NCI-H2171 treated with DMSO at 0.1 percent for 48 hours (cell line): ENCODE measurements around the gene TAF1L.
"Not testable (repeated sequence)": the region's sequence is repeated elsewhere in the genome, so short reads cannot be mapped to it uniquely, and the experiment has no call there.

Experiments used
- DNase-seq: peaks from one replicate; lab custom pipeline; 2025; lab: John Stamatoyannopoulos, UW

The TAF1L gene, protein sequence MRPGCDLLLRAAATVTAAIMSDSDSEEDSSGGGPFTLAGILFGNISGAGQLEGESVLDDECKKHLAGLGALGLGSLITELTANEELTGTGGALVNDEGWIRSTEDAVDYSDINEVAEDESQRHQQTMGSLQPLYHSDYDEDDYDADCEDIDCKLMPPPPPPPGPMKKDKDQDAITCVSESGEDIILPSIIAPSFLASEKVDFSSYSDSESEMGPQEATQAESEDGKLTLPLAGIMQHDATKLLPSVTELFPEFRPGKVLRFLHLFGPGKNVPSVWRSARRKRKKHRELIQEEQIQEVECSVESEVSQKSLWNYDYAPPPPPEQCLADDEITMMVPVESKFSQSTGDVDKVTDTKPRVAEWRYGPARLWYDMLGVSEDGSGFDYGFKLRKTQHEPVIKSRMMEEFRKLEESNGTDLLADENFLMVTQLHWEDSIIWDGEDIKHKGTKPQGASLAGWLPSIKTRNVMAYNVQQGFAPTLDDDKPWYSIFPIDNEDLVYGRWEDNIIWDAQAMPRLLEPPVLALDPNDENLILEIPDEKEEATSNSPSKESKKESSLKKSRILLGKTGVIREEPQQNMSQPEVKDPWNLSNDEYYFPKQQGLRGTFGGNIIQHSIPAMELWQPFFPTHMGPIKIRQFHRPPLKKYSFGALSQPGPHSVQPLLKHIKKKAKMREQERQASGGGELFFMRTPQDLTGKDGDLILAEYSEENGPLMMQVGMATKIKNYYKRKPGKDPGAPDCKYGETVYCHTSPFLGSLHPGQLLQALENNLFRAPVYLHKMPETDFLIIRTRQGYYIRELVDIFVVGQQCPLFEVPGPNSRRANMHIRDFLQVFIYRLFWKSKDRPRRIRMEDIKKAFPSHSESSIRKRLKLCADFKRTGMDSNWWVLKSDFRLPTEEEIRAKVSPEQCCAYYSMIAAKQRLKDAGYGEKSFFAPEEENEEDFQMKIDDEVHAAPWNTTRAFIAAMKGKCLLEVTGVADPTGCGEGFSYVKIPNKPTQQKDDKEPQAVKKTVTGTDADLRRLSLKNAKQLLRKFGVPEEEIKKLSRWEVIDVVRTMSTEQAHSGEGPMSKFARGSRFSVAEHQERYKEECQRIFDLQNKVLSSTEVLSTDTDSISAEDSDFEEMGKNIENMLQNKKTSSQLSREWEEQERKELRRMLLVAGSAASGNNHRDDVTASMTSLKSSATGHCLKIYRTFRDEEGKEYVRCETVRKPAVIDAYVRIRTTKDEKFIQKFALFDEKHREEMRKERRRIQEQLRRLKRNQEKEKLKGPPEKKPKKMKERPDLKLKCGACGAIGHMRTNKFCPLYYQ (N-terminal part only)

DNA sequence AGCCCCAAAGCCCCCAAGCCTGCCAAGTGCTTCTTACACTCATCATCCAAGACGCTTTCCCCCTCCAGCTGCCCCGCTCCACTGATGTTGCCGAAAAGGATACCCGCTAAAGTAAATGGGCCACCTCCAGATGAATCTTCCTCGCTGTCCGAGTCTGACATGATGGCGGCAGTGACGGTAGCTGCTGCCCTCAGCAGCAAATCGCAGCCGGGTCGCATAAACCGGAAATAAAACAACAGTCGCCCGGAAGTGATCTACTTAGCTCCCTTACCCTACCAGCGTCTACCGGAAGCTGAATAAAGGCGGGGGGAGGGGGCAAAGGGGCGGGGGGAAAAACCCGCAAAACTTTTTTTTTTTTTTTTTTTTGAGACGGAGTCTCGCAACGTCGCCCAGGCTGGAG is at the start of gene TAF1L:
TSS of gene TAF1L (minus strand) at position 308 of the 400 bp plus-strand sequence. CDS start at position 218, 90 bp downstream.
- no peak for DNase-seq

DNA sequence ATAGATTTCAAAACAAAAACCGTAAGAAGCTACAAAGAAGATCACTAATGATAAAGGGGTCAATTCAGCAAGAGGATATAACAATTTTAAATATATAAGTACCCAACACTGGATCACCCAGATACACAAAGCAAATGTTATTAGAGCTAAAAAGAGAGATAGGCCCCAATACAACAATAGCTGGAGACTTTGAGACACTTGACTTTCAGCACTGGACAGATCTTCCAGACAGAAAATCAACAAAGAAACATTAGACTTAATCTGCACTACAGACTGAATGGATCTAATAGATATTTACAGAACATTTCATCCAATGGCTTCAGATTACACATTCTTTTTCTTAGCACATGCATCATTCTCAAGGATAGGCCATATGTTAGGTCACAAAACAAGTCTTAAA is 46.3 kb upstream of the TAF1L start:
- no peak for DNase-seq

DNA sequence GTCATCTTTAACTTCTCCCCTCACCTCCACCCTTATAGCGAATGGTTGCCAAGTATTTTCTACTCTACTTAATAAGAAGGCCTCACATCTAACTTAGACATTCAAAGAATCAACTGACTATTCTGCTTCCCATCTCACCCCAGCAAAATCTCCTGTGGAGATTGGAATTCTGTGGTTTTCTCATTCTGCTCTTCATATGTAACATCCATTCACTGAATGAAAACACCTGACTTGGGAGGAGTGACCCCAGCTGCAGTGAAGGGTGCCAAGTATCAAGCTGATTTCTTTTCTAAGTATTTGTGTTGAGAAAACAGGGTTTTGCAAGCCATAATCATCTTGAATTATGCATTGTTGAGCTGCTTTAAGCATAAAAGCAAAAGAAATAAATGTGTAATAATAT is 42.5 kb upstream of the TAF1L start:
- no peak for DNase-seq

DNA sequence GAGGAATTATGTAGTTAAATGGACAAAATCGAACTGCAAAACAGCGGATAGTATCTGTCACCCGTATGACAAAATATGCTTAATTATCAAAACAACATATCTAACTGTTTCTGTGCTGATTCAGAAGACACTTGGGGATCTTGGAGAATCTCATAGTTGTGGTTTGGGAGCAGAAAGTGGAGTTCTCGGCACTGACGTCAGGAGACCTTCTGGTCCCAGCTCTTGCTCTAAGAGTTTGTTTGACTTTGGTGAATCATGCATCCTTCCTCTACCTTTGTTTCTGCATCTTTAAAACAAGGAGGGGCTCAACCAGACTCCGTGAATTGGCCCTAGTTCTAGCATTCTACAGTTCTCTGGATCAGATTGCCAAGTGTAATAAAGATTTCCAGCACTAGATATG is 37.0 kb upstream of the TAF1L start:
- no peak for DNase-seq

DNA sequence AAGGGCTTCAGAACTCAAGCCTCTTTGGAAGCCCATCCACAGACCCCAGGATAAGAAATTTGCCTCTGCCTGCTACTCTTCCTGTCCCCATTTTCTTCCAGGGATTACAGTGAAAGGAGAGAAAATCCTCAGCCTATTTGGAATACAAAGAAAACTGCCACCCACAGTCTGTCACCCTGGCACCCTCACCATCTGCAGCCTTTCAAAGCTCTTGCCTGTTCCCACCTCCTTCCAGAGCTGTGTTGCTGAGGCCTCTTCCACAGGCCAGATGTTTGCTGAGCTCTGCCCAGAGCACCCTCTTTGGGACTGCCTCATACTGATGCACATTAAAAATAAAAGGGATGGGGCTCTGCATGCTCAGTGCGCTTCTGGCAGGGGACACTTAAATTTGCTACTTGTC is 35.9 kb upstream of the TAF1L start:
- no peak for DNase-seq

DNA sequence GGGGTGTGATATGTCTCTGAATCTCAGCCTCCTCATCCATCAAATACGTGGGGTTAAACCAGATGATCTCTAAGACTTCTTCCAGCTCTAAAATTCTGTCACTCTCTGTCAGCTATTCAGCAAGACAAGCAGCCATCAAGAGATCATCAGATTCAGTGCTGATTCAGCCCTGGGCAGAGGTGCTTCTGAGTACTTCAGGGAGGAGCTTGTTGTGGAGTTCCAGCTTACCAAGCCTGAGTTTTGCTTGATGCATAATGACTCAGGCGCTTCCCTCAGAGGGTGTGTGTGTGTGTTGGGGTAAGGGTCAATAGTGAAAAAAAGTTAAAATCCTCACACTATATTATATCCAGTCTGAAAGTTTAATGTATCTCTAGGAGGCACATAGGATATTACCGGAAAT is 29.6 kb upstream of the TAF1L start:
- DNase-seq = no peak

DNA sequence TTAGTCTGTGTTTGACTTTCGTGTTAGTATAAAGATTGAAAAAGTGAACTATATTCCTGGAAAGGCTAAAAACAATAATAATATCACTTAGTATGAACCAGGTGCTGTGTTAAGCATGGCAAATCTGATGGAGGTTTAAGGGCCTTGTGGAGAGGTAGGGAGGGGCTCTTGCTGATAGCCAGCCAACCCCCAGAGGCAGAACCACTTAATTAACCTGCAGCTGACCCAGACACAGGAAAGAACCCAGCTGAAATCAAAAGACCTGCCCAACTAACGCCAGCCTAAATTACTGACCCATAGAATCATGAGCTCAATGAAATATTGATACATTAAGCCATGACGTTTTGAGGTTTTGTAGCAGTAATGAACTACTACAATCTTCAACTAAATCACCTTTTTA is 28.3 kb upstream of the TAF1L start:
- DNase-seq = no peak

DNA sequence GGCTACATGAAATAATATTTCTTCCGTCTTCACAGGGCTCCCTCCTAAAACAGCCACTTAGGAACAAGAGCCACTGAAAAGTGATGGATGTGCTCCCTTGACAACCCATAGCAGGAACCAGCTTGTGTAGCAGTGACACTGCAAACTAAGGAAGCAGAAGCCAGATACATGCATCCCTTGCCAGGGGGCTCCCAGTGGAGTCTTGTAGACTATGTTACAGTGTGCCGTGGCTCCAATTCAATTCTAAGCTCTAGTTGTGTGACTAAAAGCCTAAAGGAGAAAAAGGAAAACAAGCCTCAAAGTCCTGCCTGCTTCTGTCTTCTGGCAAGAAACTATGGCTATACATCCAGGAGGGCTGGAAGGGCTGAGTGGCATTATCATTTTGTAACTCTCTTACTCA is 12.2 kb upstream of the TAF1L start:
- no peak for DNase-seq

DNA sequence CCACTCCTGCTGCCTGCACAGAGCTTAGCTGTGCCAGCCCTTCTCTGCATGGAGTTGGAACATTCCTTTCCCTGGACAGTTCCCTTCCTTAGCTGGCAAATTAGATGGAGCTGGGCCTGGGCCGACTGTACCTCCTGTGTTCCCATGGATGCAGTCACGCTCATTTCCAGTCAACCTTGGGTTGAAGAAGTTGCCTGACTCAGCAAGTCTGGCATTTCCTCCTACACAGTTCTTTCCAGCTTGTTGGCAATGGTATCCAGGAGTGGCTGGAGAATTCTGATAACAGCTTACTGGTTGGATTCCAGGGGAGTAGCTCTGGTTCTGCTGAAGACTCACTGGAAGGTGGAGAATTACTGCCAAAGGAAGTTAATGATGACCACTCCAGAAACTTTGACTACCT is 9.2 kb upstream of the TAF1L start:
- DNase-seq = no peak

DNA sequence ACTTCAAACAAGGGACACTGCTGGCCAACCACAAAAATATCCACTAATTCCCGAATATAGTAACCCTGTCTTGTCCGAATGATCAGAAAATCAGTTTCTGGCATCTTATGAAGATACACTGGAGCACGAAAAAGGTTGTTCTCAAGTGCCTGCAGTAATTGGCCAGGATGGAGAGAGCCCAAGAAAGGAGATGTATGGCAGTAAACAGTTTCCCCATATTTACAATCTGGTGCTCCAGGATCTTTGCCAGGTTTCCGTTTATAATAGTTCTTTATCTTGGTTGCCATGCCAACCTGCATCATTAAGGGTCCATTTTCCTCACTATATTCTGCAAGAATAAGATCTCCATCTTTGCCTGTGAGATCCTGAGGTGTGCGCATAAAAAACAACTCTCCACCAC is 2.3 kb downstream of the TAF1L start:
- DNase-seq = not testable (repeated sequence)

DNA sequence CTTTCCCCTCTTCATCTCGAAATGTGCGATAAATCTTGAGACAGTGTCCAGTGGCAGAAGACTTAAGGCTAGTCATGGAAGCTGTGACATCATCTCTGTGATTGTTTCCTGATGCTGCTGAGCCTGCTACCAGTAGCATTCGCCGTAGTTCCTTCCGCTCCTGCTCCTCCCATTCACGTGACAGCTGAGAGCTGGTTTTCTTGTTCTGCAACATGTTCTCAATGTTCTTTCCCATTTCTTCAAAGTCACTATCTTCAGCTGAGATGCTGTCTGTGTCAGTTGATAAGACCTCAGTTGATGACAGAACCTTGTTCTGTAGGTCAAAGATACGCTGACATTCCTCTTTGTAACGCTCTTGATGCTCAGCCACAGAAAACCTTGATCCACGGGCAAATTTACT is 3.5 kb downstream of the TAF1L start:
- DNase-seq = no peak

DNA sequence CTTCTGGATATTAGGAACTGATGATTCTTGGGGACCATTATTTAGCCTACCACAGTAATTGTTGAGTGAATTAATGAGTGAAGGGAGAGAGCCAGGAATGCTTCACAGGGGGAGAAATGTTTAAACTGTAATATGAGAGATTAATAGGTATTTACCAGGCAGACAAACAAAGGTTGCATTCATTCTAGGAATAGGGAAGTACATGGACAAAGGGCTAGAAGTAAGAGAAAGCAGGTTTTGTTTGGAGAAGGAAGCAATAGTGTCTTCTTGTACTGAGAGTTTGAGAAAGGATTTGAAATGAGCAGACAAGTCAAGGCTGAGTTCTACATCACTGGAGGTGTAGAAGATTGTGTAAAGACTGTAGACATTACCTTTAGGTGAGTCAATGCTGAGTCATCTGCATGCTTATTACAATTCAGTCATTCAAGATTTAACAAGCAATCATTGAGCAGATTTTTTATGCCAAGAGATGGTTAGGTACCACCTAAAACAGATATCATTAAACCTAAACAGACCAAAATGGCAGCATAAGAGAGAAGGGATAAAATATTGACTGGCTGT is 8.0 kb downstream of the TAF1L start:
- no peak for DNase-seq

DNA sequence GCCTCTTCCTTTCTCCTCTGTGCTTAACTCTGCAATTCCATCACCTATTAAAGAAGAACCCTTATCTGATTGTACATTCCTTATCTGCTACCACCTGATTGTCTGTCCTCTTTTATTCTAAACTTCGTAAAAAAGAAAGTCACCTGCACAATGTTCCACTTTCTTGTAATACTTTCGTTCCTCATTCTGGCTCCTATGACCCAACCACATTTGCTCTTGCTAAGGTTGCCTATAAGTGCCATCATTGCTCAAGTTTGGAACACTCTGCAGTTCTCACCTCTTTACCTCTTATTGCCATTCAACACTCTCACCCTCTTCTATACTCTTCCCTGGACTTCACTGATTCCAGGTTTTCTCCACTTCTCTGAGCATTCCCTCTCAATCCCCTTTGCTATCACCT is 10.1 kb downstream of the TAF1L start:
- no peak for DNase-seq

DNA sequence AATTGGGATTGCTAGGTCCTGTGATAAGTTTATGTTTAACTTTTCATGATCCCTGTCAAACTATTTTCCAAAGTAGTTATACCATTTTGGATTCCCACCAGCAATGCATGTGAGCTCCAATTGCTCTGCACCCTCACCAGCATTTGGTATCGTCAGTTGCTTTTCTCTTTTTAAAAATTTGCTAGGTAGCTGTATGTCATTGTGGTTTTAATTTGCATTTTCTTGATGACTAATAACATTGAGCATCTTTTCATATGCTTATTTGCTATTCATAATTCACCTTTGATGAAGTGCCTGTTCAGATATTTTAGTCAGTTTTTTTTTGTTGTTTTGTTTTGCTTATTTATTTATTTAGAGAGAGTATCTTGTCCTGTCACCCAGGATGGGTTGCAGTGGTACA is 12.5 kb downstream of the TAF1L start:
- no peak for DNase-seq

DNA sequence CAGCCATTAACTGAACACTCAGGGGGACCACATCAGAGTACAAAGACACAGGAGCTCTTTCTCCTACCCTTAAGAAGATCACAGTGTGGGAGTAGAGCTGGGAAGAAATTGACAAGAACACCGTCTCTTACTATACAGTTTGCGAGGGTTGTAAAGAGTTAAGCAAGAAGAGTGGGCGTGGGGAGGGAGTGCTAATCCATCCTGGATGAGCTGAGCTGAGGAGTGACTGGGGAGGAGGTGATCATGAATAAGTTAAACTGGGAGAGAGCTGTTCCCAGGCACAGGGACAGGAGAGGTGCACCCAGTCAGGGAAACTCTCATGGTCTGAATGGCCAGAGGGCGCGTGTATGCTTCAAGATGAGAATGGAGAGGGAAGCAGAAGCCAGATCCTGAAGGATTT is 17.2 kb downstream of the TAF1L start:
- no peak for DNase-seq

DNA sequence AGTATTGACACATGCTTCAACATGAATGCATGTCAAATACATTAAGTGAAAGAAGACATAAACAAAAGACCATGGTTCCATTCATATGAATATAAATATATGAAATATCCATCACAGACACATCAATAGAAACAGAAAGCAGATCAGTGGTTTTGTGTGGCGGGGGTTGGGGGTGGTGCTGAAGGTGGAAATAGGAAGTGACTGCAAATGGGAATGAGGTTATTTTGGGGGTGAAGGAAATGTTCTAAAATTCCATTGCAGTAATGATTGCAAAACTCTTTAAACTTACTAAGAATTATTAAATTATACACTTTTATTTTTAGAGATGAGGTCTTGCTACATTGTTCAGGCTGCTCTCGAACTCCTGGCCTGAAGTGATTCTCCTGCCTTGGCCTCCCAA is 28.7 kb downstream of the TAF1L start:
- DNase-seq = no peak

DNA sequence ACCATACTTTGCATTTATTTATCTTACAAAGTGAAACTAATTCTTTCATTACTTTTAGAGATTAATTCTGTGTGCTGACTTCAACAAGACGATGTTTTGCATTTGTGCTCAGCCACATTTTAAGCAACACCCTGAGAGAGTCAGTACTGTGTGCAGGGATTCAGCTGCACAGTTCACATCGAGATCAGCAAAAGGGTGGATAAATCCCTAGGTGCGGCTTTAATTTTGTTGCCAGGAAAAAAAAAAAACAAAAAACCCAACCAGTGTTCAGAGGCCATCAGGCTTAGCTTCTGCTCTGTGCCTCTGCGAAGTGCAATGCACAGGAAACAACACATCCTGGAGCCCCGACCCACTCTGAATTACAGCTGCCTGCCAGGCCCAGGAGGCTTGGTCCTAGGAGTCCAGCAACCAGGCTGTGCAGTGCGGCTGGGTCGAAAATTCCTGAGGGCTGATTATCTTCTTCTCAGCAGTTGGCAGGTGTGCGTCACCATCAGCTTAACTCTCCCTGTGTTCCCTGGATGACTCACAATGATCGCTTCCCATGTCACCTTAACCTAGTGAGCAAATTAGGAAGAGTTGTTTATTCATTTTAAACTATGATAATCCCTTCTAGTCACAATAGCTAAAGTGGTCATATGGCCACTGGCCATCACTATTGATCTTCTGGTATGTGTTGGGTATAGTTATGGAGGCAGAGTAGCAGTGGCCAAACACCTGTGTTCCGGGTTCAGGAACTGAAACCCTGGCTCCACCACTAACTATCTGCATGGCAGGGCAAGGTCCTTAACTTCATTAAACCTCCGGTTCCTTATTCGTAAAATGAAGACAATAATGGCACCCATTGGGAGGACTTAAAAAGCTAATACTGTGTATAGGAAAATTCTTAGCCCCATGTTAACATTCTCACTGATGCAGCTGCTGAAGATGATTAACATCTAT is 31.3 kb downstream of the TAF1L start:
- DNase-seq = no peak

DNA sequence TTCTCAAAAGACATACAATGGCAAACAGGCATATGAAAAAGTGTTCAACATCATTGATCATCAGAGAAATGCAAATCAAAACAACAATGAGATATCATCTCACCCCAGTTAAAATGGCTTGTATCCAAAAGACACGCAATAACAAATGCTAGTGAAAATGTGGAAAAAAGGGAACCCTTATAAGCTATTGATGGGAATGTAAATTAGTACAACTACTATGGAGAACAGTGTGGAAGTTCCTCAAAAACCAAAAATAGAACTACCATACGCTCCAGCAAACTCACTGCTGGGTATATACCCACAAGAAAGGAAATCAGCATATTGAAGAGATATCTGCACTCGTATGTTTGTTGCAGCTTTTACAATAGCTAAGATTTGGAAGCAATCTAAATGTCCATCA is 36.4 kb downstream of the TAF1L start:
- DNase-seq = not testable (repeated sequence)

DNA sequence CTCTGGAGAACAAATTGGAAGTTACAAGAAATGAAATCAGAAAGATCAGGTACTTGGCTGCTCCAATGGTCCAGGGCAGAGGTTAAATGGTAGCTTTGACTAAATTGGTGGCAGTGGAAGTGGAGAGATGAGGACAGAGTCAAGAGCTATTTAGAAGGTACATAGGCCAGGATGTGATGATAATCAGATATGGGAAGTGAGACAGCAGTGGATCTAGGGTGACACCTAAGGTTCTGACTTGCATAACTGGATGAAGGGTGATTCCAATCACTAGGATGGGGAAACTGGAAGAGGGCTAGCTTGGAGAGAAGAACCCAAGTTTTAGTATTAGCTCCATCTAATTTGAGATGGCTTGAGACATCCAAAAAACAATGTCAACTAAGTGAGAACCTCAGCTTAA is 38.5 kb downstream of the TAF1L start:
- no peak for DNase-seq

DNA sequence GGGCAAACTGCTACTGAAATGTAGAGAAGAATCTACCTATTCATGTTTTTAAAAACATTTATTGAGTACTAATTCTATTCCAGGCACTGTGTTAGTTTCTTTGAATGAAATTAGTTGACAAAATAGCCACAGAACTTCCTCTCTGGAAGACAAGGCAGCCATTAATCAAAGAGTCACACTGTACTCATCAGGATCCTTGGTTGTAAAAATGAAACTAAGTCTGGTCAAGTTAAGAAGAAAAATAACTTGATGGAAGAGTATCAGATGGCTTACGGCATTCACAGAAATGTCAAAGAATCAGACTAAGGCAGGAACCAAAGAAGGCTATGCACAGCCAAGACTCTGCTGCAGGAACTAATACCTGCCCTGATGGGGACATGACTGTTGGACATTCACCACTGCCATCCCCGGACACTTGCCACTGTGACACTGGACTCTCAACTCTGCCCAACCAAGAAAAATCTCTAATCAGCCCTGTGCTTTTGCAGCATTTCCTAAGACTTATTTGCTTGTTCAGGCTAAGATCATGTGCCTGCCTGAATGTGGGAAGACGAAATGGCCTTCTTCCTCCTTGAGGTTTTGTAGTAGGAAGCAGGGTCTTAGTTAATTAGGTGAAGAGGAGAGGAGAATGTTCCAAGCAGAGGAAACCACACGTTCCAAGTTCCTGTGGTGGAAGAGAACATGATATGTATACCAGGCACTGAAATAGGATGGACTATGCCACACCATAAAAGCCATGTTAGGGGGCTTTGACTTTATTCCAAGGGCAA is 39.2 kb downstream of the TAF1L start:
- DNase-seq = no peak
